ENCODE results near the gene PILRA.

- TF ChIP-seq CTCF (IDR thresholded peaks at IDR 0.05; ENCODE audit: low read depth, low read length, missing input control) (no peak), GABPA (IDR thresholded peaks at IDR 0.05 in 1 of 2, conservative IDR thresholded peaks at IDR 0.05 in 1 of 2) (no peak), RAD21 (IDR thresholded peaks at IDR 0.05) (no peak), YY1 (IDR thresholded peaks at IDR 0.05) (no peak), TAF1 (conservative IDR thresholded peaks at IDR 0.05) (no peak), REST (IDR thresholded peaks at IDR 0.05) (no peak), HNF4A (conservative IDR thresholded peaks at IDR 0.05) (no peak), RXRA (IDR thresholded peaks at IDR 0.05) (no peak), EGR1 (IDR thresholded peaks at IDR 0.05; ENCODE audit: low read depth in 2 of 2) (no peak)
Measured at GRCh38 chr7:100413346-100413745, 40.1 kb downstream of the PILRA start.
